ENCODE results near the gene OSBPL8. TPM values are rescaled to one million over a fixed set of nuclear protein-coding genes. Genes with fewer than 3 reads are reported as not detected.

Gene OSBPL8
- total RNA-seq, 4 donors from 2014 or later: 15.5 to 241 (median 29.4) TPM

DNA sequence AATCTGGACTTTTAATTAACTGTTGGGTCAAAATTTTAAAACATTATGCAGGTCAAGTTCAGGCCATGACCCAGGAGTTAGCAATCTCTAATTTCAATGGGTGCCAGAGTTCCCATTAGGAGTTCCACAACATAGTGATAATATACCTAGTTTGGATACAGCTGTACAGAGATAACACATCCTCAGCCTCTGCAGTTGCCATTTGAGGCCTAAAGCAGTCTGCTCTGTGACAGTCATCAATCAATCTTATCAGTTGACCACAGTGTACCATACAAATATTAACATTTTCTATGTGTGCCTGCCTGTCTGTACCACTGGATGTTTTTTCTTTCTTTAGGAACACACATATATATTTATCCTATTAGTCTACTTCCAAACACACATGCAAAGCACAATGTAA, 157.3 kb downstream of the OSBPL8 start:
- in situ Hi-C loops (cut with MboI; ENCODE audit: low pct_ligation_motif_present in 1 of 4, low pct_unique_long_range_greater_than_20kb in 1 of 4, low sequenced_read_pairs in 3 of 4): no loop called here

DNA sequence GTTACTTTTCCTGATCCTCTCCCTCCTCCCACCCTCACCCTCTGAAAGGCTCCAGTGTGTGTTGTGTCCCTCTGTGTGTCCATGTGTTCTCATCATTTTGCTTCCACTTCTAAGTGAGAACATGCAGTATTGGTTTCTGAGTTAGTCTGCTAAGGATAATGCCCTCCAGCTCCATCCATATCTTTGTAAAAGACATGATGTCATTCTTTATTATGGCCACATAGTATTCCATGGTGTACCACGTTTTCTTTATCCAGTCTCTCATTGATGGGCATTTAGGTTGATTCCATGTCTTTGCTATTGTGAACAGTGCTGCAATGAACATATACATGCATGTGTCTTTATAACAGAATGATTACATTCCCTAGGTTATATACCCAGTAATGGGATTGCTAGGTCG, 159.4 kb downstream of the OSBPL8 start:
- intact Hi-C loops (cut with DNase I; ENCODE audit: low total_unique reads) (no loop called here), in situ Hi-C loops (cut with MboI; ENCODE audit: low pct_ligation_motif_present in 1 of 4, low pct_unique_long_range_greater_than_20kb in 1 of 4, low sequenced_read_pairs in 3 of 4) (no loop called here)
- Histone ChIP-seq H3K4me1 (no peaks in the 10 kb centered on the region), H3K27ac (no peak overlapping the region), H3K27me3 (no peaks in the 10 kb centered on the region), H3K9me3 (no peaks in the 10 kb centered on the region), H3K36me3 (peaks cover 0 to 7% (median 0%) of the 10 kb centered on the region in 4 donors), H3K4me3 (no peak overlapping the region)
- WGBS, 2 donors (ENCODE audit: low coverage in 1 of 2): 91 to 93% methylated on average over 2 of the region's 2 CpGs
- no peak for DNase-seq
- no peak for TF ChIP-seq POLR2AphosphoS5 (IDR thresholded peaks at IDR 0.05)
- TF ChIP-seq EP300 (IDR thresholded peaks at IDR 0.05; ENCODE audit: low read depth): no peak
- TF ChIP-seq, protein P1, sequence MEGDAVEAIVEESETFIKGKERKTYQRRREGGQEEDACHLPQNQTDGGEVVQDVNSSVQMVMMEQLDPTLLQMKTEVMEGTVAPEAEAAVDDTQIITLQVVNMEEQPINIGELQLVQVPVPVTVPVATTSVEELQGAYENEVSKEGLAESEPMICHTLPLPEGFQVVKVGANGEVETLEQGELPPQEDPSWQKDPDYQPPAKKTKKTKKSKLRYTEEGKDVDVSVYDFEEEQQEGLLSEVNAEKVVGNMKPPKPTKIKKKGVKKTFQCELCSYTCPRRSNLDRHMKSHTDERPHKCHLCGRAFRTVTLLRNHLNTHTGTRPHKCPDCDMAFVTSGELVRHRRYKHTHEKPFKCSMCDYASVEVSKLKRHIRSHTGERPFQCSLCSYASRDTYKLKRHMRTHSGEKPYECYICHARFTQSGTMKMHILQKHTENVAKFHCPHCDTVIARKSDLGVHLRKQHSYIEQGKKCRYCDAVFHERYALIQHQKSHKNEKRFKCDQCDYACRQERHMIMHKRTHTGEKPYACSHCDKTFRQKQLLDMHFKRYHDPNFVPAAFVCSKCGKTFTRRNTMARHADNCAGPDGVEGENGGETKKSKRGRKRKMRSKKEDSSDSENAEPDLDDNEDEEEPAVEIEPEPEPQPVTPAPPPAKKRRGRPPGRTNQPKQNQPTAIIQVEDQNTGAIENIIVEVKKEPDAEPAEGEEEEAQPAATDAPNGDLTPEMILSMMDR (IDR thresholded peaks at IDR 0.05): no peak
- TF ChIP-seq POLR2A (IDR thresholded peaks at IDR 0.05): no peak

More for the DNA sequence above, 157.3 kb downstream of the OSBPL8 start:
- Histone ChIP-seq H3K4me3 (no peak overlapping the region), H3K9me3 (no peaks in the 10 kb centered on the region), H3K36me3 (peaks cover 0 to 7% (median 0%) of the 10 kb centered on the region in 4 donors), H3K27me3 (no peaks in the 10 kb centered on the region), H3K27ac (no peak overlapping the region), H3K4me1 (no peaks in the 10 kb centered on the region)
- DNase-seq: no peak
- intact Hi-C loops (cut with DNase I; ENCODE audit: low total_unique reads): no loop called here
- TF ChIP-seq EP300 (IDR thresholded peaks at IDR 0.05; ENCODE audit: low read depth) (no peak), POLR2AphosphoS5 (IDR thresholded peaks at IDR 0.05) (no peak), POLR2A (IDR thresholded peaks at IDR 0.05) (no peak)
- TF ChIP-seq, protein P1 (IDR thresholded peaks at IDR 0.05): no peak

DNA sequence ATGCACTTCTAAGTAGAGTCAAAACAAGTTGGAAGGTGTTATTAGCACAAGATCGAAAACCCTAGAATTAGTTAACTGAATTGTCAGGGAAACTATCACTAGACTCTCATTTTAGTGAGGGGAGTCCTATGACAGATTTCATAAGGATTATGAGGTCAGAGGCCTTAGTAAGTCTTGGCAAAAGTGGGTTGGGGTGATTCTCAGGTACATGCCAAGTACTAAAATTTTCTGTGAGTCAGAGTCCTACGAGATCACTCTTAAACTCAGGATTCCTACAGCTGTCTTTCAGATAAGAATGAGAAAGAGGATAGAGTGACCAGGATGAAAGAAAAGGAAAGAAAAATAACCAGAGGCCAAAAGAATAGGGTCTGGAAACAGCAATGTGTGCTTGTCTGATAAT, 160.5 kb downstream of the OSBPL8 start:
- Histone ChIP-seq H3K9me3 (no peaks in the 10 kb centered on the region), H3K4me3 (no peak overlapping the region)
- intact Hi-C loops (cut with DNase I; ENCODE audit: low total_unique reads): no loop called here

DNA sequence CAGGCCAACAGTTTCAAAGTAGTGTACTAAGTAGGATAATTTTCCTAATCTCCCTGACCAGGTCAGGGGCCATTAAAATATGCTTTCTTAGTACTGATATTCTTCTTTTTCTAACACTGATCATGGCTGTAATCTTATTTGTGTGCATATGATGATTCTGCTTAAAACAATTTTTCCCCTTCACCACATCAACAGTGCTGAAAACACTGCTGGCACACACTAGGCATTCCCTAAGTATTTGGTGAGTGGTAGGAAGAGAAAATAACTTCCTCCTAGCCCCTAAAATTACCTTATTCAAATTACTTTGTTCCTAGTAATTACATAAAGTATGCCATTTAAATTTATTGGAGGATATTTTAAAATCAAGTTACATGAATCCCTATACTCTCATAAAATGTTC, 161.5 kb downstream of the OSBPL8 start:
- peaks cover 0 to 11% (median 0%) of the 10 kb centered on the region in 4 donors for H3K36me3 ChIP-seq
- TF ChIP-seq, protein P1 (IDR thresholded peaks at IDR 0.05): no peak
- no peak for TF ChIP-seq EP300 (IDR thresholded peaks at IDR 0.05; ENCODE audit: low read depth)
- no peak for TF ChIP-seq POLR2AphosphoS5 (IDR thresholded peaks at IDR 0.05)
- no peak for TF ChIP-seq POLR2A (IDR thresholded peaks at IDR 0.05)
- no peak for DNase-seq
- H3K4me1 ChIP-seq: no peaks in the 10 kb centered on the region
- no peak overlapping the region for H3K4me3 ChIP-seq
- no peaks in the 10 kb centered on the region for H3K9me3 ChIP-seq
- H3K27ac ChIP-seq: no peak overlapping the region
- in situ Hi-C loops (cut with MboI; ENCODE audit: low pct_ligation_motif_present in 1 of 4, low pct_unique_long_range_greater_than_20kb in 1 of 4, low sequenced_read_pairs in 3 of 4): no loop called here
- intact Hi-C loops (cut with DNase I; ENCODE audit: low total_unique reads): no loop called here
- H3K27me3 ChIP-seq: no peaks in the 10 kb centered on the region

More for the DNA sequence above, 160.5 kb downstream of the OSBPL8 start:
- in situ Hi-C loops (cut with MboI; ENCODE audit: low pct_ligation_motif_present in 1 of 4, low pct_unique_long_range_greater_than_20kb in 1 of 4, low sequenced_read_pairs in 3 of 4): no loop called here
- 90 to 91% methylated on average over 2 of the region's 2 CpGs for WGBS, 2 donors (ENCODE audit: low coverage in 1 of 2)
- no peak for DNase-seq
- TF ChIP-seq, protein P1 (IDR thresholded peaks at IDR 0.05): no peak
- no peak for TF ChIP-seq EP300 (IDR thresholded peaks at IDR 0.05; ENCODE audit: low read depth)
- no peak for TF ChIP-seq POLR2A (IDR thresholded peaks at IDR 0.05)
- Histone ChIP-seq H3K27me3 (no peaks in the 10 kb centered on the region), H3K4me1 (no peaks in the 10 kb centered on the region), H3K36me3 (peaks cover 0 to 11% (median 0%) of the 10 kb centered on the region in 4 donors), H3K27ac (no peak overlapping the region)

Data from transverse colon (tissue), 4 donors.